PFSK-1 (cell line): Measurements from ENCODE around the gene HSF2BP.

Experiments used
- POLR2AphosphoS5 ChIP-seq: IDR thresholded peaks from 2 replicates; pipeline ENCODE4 v1.6.1; 2012; ENCODE audit warnings: low read depth, mild to moderate bottlenecking, control low read depth, low read length, moderate library complexity
- SIN3A ChIP-seq: IDR thresholded peaks from 2 replicates; pipeline ENCODE4 v1.6.1; 2012; ENCODE audit warnings: mild to moderate bottlenecking, low read length, moderate library complexity, borderline replicate concordance; ENCODE audit not compliant: insufficient read depth
- TAF1 ChIP-seq: IDR thresholded peaks from 2 replicates; pipeline ENCODE4 v1.6.1; 2012; ENCODE audit warnings: low read length, control low read depth, borderline replicate concordance; ENCODE audit not compliant: insufficient read depth

- TF ChIP-seq POLR2AphosphoS5 (no peak), SIN3A (no peak), TAF1 (no peak)
These were observed 44.0 kb upstream of the HSF2BP start for GRCh38 chr21:43703035-43703880.
